CD14-positive monocyte (primary cell): ENCODE measurements around the gene COL5A2. TPM values are rescaled to one million over a fixed set of nuclear protein-coding genes. Genes with fewer than 3 reads are reported as not detected.

Experiments used
- DNase-seq, 3 donors: peaks; one replicate each; pipeline ENCODE4 v3.0.0-alpha.2; 2011 to 2022
- H2AFZ ChIP-seq: 2 replicates; pipeline ENCODE4 v1.6.0; 2012; ENCODE audit warnings: mild to moderate bottlenecking, low read depth, low read length, inconsistent platforms; ENCODE audit not compliant: insufficient read depth, poor library complexity, severe bottlenecking
- H3K27ac ChIP-seq, 2 donors: 1 replicate in 1 of 2; 2 replicates in 1 of 2; pipeline ENCODE4 v1.5.1; 2012 to 2013; ENCODE audit warnings: low read length in 2 of 2, control low read depth in 1 of 2, inconsistent platforms in 1 of 2, low read depth in 1 of 2, mild to moderate bottlenecking in 1 of 2
- H3K27me3 ChIP-seq, 2 donors: one replicate each; pipeline versions ENCODE4 v1.6.0 to v1.6.1; 2011 to 2013; ENCODE audit warnings: low read length in 2 of 2; ENCODE audit not compliant: control insufficient read depth in 2 of 2, insufficient read depth in 2 of 2
- H3K36me3 ChIP-seq, 2 donors: replicated peaks in 1 of 2; 1 replicate in 1 of 2; 2 replicates in 1 of 2; pipeline versions ENCODE4 v1.5.1 to v1.6.1; 2012 to 2013; ENCODE audit warnings: low read length in 2 of 2, control low read depth in 1 of 2, inconsistent platforms in 1 of 2, mild to moderate bottlenecking in 1 of 2; ENCODE audit not compliant: insufficient read depth in 2 of 2, control insufficient read depth in 1 of 2
- H3K4me1 ChIP-seq, 2 donors: 1 replicate in 1 of 2; 2 replicates in 1 of 2; pipeline versions ENCODE4 v1.5.1 to v1.6.1; 2012 to 2013; ENCODE audit warnings: low read length in 2 of 2, control low read depth in 1 of 2, inconsistent platforms in 1 of 2, mild to moderate bottlenecking in 1 of 2, moderate library complexity in 1 of 2; ENCODE audit not compliant: insufficient read depth in 2 of 2, control insufficient read depth in 1 of 2
- H3K4me2 ChIP-seq: replicated peaks from 2 replicates; pipeline ENCODE3; 2012; ENCODE audit warnings: low read length, moderate library complexity, mild to moderate bottlenecking; ENCODE audit not compliant: poor library complexity, severe bottlenecking; ENCODE audit errors: extremely low read depth
- H3K4me3 ChIP-seq, 3 experiments: fragments of 200-600 bp in 1 of 3; sonication (generic) in 1 of 3; replicated peaks in 1 of 3; 1 replicate in 2 of 3; 2 replicates in 1 of 3; pipeline ENCODE4 v1.5.1; 2011 to 2013; ENCODE audit warnings: low read length in 3 of 3, mild to moderate bottlenecking in 3 of 3, control low read depth in 2 of 3, low read depth in 2 of 3, inconsistent platforms in 1 of 3, moderate library complexity in 1 of 3
- H3K79me2 ChIP-seq: 2 replicates; pipeline ENCODE4 v1.6.0; 2012; ENCODE audit warnings: mild to moderate bottlenecking, control low read depth, inconsistent platforms, low read length, moderate library complexity; ENCODE audit not compliant: insufficient read depth
- H3K9ac ChIP-seq: 2 replicates; pipeline ENCODE4 v1.6.0; 2017; ENCODE audit warnings: low read length, mild to moderate bottlenecking; ENCODE audit not compliant: insufficient read depth, poor library complexity, severe bottlenecking
- H3K9me3 ChIP-seq, 2 donors: replicated peaks in 1 of 2; 1 replicate in 1 of 2; 2 replicates in 1 of 2; pipeline versions ENCODE4 v1.5.1 to v1.6.1; 2012 to 2013; ENCODE audit warnings: low read length in 2 of 2, control low read depth in 1 of 2; ENCODE audit not compliant: control insufficient read depth in 1 of 2, insufficient read depth in 1 of 2
- H4K20me1 ChIP-seq: 2 replicates; pipeline ENCODE4 v1.6.0; 2012; ENCODE audit warnings: mild to moderate bottlenecking, low read length, control low read depth, moderate library complexity; ENCODE audit not compliant: insufficient read depth
- H3K27ac Mint-ChIP-seq, 7 donors: one replicate each; pipeline ENCODE4 v1.8.0; 2020; ENCODE audit warnings: mild to moderate bottlenecking in 7 of 7, mixed read lengths in 7 of 7, moderate library complexity in 6 of 7, inconsistent platforms in 2 of 7
- H3K27me3 Mint-ChIP-seq, 3 donors: one replicate each; pipeline ENCODE4 v1.8.0; 2021 to 2022; ENCODE audit warnings: low read depth in 3 of 3, mild to moderate bottlenecking in 3 of 3, mixed read lengths in 3 of 3, moderate library complexity in 3 of 3, inconsistent platforms in 1 of 3
- H3K36me3 Mint-ChIP-seq, 2 donors: one replicate each; pipeline ENCODE4 v1.8.0; 2020; ENCODE audit warnings: mixed read lengths in 2 of 2, inconsistent platforms in 1 of 2, mild to moderate bottlenecking in 1 of 2
- H3K4me1 Mint-ChIP-seq: one replicate; pipeline ENCODE4 v1.8.0; 2020; ENCODE audit warnings: mild to moderate bottlenecking, mixed read lengths
- H3K4me3 Mint-ChIP-seq, 2 donors: one replicate each; pipeline ENCODE4 v1.8.0; 2020; ENCODE audit warnings: mild to moderate bottlenecking in 2 of 2, mixed read lengths in 2 of 2, moderate library complexity in 1 of 2
- H3K9me3 Mint-ChIP-seq, 7 donors: one replicate each; pipeline ENCODE4 v1.8.0; 2020 to 2022; ENCODE audit warnings: mixed read lengths in 7 of 7, mild to moderate bottlenecking in 6 of 7, moderate library complexity in 6 of 7, inconsistent platforms in 2 of 7
- WGBS: methylation state at CpG from one replicate; pipeline ENCODE4 v1.1.5; 2013; ENCODE audit warnings: missing lambda C conversion rate; ENCODE audit not compliant: insufficient coverage; 5-methylcytosine and 5-hydroxymethylcytosine counted together
- intact Hi-C, 2 donors: fragments of 100-400 bp; cut with micrococcal nuclease; formaldehyde crosslinking; loops; one replicate each; pipeline versions ENCODE4 v1.15.0 to v1.15.1; 2023
- polyA plus RNA-seq, 3 donors: library from polyadenylated mRNA; depleted of rRNA in 1 of 3; unstranded in 2 of 3; stranded (reverse) in 1 of 3; fragments of 300-500 nt in 2 of 3; fragments of >200 nt in 1 of 3; fragmentation: Illumina TruSeq in 2 of 3; gene quantifications; 1 replicate in 2 of 3; 2 replicates in 1 of 3; pipeline ENCODE4 v1.2.3, GENCODE V29; 2012 to 2021
- TF ChIP-seq, protein P1 (sequence below): fragments of 200-600 bp; IDR thresholded peaks from one replicate; pipeline ENCODE4 v1.8.0; 2022; ENCODE audit warnings: antibody characterized with exemption, mild to moderate bottlenecking

Gene COL5A2
- polyA plus RNA-seq, 3 donors = 0.13 TPM; not detected in 2

DNA sequence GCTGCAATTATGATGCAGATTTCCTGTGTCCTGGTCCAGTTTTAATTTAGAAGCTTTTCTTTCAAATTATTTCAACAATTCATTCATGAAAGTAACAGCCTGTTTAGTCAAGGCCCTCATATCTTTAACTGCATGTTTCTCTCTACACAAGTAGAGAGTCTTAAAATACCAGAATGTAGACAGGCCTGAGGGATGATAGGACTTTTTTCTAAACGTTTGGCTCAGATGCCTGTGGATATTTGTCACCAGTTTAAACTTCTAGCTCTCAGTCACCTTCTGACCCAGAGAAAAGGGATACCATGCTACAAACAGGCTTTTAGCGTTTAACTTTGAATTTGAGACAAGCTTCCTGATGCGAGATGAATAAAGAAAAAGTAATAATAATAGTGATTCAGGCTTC is 15.7 kb downstream of the COL5A2 start:
- H3K4me2 ChIP-seq = no peak overlapping the region
- intact Hi-C loops = no loop called here

GRCh38 chr2:189162566-189162965 is 17.0 kb downstream of the COL5A2 start:
- H3K4me3 ChIP-seq = no peak overlapping the region
- H3K9me3 ChIP-seq = no peaks in the 10 kb centered on the region
- no peaks in the 10 kb centered on the region for H4K20me1 ChIP-seq
- Mint-ChIP-seq H3K27ac (no peak overlapping the region), H3K4me3 (no peak overlapping the region), H3K9me3 (peaks cover 0 to 2% (median 0%) of the 10 kb centered on the region in 7 donors), H3K27me3 (peaks cover 0 to 2% (median 0%) of the 10 kb centered on the region in 3 donors), H3K4me1 (no peaks in the 10 kb centered on the region), H3K36me3 (no peaks in the 10 kb centered on the region)
- no peak overlapping the region for H2AFZ ChIP-seq
- H3K9ac ChIP-seq = no peak overlapping the region
- H3K4me1 ChIP-seq = no peaks in the 10 kb centered on the region
- H3K4me2 ChIP-seq = no peak overlapping the region
- no peak for DNase-seq
- TF ChIP-seq, protein P1, sequence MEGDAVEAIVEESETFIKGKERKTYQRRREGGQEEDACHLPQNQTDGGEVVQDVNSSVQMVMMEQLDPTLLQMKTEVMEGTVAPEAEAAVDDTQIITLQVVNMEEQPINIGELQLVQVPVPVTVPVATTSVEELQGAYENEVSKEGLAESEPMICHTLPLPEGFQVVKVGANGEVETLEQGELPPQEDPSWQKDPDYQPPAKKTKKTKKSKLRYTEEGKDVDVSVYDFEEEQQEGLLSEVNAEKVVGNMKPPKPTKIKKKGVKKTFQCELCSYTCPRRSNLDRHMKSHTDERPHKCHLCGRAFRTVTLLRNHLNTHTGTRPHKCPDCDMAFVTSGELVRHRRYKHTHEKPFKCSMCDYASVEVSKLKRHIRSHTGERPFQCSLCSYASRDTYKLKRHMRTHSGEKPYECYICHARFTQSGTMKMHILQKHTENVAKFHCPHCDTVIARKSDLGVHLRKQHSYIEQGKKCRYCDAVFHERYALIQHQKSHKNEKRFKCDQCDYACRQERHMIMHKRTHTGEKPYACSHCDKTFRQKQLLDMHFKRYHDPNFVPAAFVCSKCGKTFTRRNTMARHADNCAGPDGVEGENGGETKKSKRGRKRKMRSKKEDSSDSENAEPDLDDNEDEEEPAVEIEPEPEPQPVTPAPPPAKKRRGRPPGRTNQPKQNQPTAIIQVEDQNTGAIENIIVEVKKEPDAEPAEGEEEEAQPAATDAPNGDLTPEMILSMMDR = no peak
- H3K79me2 ChIP-seq = no peaks in the 10 kb centered on the region
- no peaks in the 10 kb centered on the region for H3K27me3 ChIP-seq
- intact Hi-C loops = no loop called here
- H3K36me3 ChIP-seq = no peaks in the 10 kb centered on the region
- no peak overlapping the region for H3K27ac ChIP-seq

More for the DNA sequence above, 15.7 kb downstream of the COL5A2 start:
- H4K20me1 ChIP-seq = no peaks in the 10 kb centered on the region
- H3K27me3 Mint-ChIP-seq = peaks cover 0 to 1% (median 0%) of the 10 kb centered on the region in 3 donors
- H3K27ac Mint-ChIP-seq = no peak overlapping the region
- H3K4me3 ChIP-seq = no peak overlapping the region
- no peak overlapping the region for H3K27ac ChIP-seq
- no peak overlapping the region for H3K9ac ChIP-seq
- H3K4me1 Mint-ChIP-seq = no peaks in the 10 kb centered on the region
- no peaks in the 10 kb centered on the region for H3K4me1 ChIP-seq
- no CpG with 5 or more reads among the region's 3 CpGs for WGBS
- DNase-seq = no peak
- peaks cover 0 to 2% (median 0%) of the 10 kb centered on the region in 7 donors for H3K9me3 Mint-ChIP-seq
- H3K4me3 Mint-ChIP-seq = no peak overlapping the region
- H3K36me3 Mint-ChIP-seq = no peaks in the 10 kb centered on the region
- no peak overlapping the region for H2AFZ ChIP-seq
- H3K79me2 ChIP-seq = no peaks in the 10 kb centered on the region
- H3K36me3 ChIP-seq = no peaks in the 10 kb centered on the region
- no peaks in the 10 kb centered on the region for H3K27me3 ChIP-seq
- H3K9me3 ChIP-seq = no peaks in the 10 kb centered on the region
- TF ChIP-seq, protein P1 = no peak
